Right lobe of liver (tissue), 4 donors: ENCODE data around the gene DDX42.

Experiments used
- CTCF ChIP-seq, 4 donors: fragments of 200-600 bp in 3 of 4; fragments of 450-650 bp in 1 of 4; IDR thresholded peaks; one replicate each; pipeline versions ENCODE4 v1.5.1 to v1.8.0; 2016 to 2022; ENCODE audit warnings: antibody characterized with exemption in 4 of 4, mild to moderate bottlenecking in 2 of 4
- POLR2A ChIP-seq: fragments of 450-650 bp; IDR thresholded peaks from one replicate; pipeline ENCODE4 v1.6.1; 2017; ENCODE audit warnings: antibody characterized with exemption, mild to moderate bottlenecking
- donor health status: DM: no; HTN: no; CAD: no.
- donor health status: DM: no; HTN: no; CAD: no.
- donor health status: DM: no; HTN: yes; CAD: no.

GRCh38 chr17:63822537-63822936, 48.6 kb downstream of the DDX42 start:
- TF ChIP-seq CTCF (IDR thresholded peaks at IDR 0.05) (no peak), POLR2A (no peak)
